NCI-H2171 treated with DMSO at 0.1 percent for 48 hours (cell line): ENCODE measurements around the gene BTBD9.

Experiments
- DNase-seq: peaks from one replicate; lab custom pipeline; 2025; lab: John Stamatoyannopoulos, UW

BTBD9 gene

DNA sequence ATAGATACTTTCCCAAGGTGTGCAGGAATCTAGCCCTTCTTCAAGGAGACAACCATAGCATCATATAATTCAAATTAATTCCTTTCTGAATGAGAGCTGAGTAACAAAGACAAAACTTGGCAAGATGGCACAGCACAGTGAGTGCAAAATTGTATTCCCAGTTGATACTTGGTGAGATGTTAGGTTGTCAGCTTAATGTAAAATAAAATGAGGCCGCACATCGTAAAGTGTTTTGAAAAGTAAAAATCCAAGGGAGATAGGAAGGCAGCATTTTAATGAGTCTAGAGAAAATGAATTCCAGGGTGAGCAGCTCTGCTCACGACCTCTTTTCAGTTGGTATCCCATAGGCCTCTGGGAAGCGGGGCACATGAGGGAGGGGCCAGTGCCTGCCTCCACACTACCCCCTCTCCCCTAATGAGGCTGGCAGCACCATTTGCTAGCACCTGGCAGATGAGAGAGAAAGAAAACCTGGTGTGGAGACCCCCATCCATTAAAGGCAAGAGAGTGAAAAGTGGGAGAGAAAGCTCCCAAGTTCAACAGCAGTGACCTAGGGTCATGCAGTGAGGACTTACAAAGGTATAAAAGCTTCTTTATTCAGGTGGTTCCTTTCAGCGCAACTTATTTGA, 158.4 kb downstream of the BTBD9 start:
- no peak for DNase-seq

DNA sequence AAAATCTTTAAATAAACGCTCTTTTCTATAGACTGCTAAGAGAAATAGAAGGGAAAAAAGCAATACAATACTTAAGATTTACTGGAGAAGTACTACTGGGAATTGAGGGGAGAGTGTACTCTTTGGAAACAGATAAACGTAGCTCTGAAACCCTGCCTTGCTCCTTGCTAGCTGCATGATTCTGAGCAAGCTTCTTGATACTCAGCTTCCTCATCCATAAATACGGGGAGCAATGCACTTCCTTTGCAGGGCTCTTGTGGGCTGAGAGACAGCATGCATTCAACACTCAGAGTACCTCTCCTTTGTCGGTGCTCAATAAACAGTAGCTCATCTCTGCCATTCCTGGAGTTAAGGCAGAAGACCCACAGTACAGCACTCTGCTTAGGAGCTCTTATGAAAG, 159.7 kb downstream of the BTBD9 start:
- DNase-seq, result no peak

DNA sequence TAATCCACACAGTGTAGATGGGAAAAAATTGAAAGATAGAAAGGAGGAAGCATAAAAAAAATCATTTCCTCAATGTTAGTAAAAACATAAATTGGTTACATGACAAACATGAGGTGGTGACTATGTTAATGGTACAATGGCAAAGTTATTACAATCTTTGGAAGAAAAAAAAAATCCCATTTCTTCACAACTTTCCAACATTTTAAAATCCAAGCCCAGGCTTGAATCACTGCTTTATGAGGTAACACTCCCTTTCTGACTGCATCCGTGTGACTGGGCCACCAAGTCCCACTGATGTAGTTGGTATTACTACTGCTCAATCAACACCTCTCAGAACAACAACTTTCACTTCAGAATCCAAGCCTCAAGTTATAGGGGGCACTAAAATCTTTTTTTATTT, 160.4 kb downstream of the BTBD9 start:
- DNase-seq, result no peak

DNA sequence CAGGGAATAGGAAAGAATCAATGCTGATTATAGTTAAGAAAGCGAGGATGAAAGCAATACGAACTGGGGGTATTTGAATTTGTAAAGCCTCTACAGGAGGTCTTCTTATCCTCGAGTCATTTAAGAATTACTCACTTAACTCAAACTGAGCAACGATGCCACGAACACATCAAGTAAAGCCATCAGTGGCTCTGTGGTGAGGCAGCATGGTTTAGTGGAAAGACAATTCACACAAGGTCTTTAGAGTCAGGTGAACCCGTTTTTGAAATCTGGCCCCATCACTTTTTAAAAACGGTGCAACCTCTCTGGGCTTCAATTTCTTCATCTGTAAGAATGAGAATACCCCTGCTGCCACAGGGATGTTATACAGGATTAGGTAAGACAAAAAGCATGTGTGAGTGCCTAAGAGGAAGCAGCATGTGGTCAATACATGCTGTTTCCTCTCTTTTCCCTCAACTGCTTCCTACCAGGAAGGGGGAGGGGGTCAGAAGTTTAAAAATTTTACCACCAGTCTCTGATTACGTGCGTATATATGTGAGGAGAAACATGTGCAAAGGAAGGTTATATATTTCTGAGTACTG, 162.0 kb downstream of the BTBD9 start:
- no peak for DNase-seq

DNA sequence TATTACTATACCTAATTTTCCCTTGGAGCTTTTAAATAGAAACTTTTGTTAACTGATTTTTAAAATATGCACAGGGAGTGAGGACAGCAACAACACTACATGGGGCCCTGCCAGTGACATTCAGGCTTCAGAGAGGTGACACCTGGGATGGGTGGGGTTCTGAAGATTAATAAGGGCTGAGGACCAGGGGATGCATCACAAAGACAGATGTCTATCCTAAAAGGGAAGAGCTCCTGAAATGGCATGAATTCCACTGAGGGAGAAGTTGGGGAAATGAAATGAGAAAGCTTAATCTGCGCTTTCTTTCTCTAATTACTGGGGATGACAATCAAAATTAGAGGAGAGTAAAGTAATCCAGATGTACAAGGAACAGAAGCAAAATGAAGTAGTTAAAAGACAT, 162.8 kb downstream of the BTBD9 start:
- peak; percentile 47 for DNase-seq

DNA sequence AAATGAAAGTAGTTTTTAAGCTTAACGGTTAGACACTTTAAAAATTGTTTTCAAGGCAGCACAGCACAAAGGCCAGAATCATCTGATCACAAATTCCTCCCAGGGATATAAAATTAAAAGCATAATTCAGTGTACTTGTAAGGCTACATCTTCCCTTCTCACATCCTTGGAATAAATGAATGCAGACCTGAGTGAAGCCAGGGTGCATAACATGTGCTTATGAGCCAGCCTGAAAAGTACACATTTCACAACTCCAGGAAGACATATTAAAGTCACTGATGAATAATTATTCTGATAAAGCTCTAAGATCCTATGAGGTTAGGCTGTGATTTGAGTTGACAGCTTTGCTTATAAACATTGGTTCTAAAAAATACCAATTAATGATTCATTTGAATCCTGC, 163.6 kb downstream of the BTBD9 start:
- no peak for DNase-seq

DNA sequence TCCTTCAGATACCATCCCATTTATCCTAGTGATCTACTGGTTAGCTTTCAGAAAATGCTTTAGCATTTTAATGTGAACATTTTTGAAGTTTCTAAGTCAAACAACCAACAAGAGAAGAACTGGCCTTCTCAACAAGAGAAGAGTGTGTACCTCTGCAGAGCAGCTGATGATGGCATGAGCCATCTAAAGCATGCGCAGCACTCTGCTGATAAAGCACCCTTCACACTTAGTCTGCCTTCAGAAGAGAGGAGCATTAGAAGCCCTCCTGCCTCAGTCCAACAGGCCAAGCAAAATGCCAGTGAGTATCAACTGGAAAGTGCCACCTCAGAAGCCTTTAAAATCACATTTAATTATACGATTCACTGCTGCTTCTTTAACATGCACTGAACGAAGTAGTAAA, 169.2 kb downstream of the BTBD9 start:
- no peak for DNase-seq

DNA sequence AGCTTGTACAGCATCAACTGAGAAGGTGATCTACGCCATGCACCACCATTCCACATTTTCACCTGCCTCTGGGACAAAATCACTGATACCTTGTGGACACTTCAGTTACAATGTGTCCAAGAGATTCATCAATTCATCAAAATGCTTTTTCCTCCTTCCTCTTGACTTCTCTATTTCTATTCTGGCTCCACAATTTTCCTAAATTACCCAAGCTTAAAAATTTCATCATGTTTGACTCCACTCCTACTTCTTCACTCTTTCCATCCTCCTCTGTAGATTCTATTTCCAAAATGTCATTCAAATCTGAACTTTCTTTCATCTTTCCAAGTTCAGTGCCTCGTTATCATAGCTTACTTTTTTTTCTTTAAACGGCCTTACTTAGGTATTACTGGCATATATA, 172.2 kb downstream of the BTBD9 start:
- no peak for DNase-seq

DNA sequence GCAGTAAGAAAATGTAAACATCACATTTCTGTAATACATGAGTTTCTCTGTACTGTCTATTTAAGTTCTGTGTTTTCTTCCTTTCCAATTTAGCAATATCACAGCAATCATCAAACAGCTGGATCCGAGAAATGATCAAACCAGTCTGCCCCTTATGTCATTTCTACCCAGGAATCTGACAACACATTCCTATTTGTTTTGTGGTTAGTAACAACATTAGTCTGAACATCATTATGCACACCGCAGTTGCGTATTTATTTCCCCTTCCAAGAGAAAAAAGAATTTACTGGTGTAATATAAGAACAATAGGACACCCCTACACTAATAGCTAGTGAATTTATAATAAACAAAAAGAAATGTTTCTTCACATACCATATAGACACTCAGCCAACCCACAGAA, 179.5 kb downstream of the BTBD9 start:
- no peak for DNase-seq

DNA sequence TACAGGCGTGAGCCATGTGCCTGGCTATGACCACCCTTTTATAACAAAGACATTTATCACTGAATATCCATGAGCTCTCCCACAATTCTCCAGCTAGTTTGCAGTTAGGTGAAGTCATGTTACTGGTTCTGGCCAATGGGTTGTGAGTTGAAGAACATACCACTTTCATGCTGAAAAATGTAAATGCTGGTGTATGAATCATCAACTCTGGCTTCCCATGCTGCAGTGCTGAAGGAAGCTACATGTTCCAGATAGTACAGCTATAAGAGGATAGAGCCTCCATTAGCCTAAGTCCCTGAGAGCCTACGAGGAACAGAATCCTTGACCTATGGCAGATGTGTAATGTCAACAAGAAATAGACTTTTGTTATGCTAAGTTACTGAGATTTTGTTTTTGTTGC, 180.4 kb downstream of the BTBD9 start:
- no peak for DNase-seq

DNA sequence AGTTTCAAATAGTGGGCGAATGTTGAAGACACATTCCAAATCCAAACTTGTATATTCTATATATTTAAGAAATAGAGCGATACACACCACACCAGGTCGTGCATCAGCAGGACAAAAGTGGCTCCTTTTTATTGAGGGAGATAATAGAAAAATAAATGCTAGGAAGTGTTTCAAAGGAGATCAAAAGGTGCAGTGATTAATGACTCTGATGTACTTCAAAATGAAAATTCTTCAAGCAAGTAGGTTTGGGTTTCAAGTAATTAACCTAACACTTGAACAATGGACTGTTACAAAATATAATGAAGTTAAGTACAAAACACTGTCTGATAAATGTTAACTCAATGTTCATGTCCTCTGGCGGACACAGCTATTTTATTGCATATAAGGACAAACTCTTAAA, 185.9 kb downstream of the BTBD9 start:
- no peak for DNase-seq

DNA sequence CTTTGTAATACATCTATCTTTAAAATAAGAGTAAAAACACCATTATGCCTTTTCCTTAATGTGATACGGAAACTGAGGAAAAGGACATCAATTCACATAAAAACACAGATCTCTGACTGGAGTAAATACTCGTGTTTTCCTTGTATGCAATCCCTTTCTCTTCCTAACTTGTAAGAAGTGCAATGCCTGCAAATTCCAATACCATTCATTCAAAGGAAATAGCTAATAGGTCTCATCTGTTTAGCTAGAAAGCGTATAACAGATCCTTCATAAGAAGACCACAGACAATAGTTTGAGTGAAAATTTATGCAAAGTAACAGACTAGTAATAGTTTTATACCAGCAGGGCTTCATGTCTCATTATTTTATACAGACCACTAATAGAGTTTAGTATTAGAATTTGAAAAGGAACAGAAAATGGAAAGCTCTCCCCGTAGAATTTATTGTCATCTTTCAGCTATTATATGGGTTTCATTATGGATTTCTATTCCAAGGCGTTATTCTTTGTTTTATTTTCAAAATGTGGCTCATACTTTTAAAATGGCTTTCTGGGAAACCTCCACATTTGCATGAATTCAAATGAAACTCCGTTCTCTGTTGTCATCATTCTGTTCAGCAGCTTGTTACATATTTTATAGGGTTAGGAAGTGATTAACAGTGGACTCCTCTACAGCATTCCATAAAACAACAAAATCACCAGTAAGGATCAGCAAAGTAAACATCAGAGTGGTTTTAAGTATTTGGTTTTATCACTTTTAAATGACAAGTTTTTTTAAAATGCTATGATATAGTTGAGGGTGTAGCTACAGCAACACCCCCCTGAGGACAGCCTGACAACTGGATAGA, 186.7 kb downstream of the BTBD9 start:
- DNase-seq, result no peak

DNA sequence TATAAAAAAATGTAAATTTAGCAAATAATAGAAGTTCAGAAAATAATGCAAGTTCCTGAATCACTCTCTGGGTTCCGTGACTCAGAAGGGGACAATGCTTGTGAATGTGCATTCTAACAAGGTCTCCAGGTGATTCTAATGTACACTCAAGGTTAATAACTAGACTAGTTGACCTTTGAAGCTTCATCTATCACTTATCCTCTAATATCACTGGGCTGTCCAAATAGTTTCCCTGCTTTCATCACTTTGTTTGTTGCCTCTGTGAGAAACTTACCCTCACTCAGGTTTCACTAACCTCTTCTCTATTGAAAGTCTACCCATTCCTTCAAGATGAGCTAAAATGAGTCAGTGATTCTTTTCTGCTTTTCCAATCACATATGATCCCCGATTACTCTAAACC, 189.0 kb downstream of the BTBD9 start:
- no peak for DNase-seq

DNA sequence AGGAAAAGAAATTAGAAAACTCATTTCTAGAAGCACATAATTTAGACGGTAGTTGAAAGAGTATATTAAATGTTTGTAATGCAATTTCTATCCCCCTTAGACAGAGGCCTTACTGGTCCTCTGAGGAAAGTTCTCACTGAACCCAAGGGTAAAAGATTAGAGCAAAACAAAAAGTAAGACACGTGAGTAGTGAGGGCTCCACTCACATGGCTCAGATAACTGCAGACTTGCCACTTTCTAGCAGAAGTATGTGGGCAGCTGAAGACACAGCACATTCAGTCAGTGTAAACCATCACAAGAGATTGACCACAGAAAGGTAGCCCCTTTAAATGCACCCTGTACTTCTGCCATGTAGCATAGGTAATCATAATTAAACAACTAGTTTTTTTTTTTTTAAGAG, 193.8 kb downstream of the BTBD9 start:
- no peak for DNase-seq

DNA sequence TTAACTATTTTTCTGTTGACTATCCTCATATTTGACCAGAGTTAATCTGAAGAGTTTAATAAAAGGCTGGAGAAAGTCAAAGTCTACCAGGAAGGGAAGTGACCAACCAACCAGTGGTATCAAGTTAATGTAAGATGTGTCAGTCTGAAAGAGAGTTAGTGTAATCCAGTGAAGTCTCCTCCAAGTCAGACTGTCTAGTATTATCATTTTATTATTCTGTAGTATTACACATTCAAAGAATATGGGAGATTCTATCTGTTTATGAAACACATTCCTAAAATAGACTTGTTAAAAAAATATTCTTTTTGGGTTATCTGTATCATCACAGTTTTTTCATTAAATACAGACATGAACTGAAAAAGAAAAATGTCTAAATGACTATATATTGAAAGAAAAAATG, 194.4 kb downstream of the BTBD9 start:
- DNase-seq, result no peak

DNA sequence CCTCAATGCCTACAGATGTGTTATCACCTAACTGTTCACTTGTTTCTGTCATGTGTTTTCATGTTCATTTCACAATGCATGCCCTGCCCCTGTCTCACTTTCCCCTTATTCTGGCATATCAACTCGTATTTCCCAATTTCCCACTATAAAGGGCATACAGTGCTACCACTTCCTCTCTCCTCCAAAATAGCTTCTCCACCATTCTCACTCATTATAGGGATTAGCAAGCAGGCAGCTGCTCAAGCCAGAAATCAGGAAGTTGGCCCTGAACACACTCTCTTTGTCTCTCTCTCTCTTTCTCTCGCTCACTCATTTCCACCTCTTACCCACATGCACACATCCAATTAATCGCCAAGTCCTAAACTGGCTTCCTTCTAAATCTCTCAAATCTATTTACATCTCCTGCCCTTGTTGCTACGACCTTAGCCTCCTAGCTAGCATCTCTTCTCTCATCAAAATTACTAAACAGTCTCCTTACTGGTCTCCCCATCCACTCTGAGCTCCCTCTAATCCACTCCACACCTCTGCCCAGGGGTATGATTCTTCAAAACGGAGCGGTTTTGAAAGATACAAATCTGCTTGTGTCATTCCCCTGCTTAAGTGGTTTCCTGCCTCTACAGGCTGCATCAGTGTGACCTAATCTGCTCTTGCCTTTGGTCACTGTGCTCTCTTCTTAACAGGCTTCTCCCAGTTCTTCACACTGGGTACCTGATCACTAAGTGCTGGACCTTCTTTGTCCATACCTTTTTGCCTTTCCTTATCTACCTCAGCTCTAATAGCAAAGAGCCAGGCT, 196.2 kb downstream of the BTBD9 start:
- DNase-seq, result no peak

DNA sequence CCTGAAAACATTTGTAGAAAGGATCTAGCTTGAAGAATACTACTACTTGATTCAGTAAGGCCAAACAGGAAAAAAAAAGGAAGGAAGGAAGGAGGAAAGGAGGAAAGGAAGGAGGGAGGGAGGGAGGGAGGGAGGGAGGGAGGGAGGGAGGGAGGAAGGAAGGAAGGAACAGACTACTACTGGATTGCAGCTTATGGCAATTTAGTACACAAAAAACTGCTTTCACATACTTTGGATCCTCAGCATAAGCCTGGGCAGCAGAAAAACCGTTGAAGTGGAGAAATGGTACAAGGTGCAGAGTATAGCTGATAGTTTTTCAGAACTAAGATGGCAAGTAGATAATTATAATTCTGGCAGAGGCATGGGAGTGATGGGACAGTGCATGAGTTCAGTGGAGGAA, 201.6 kb downstream of the BTBD9 start:
- no peak for DNase-seq

DNA sequence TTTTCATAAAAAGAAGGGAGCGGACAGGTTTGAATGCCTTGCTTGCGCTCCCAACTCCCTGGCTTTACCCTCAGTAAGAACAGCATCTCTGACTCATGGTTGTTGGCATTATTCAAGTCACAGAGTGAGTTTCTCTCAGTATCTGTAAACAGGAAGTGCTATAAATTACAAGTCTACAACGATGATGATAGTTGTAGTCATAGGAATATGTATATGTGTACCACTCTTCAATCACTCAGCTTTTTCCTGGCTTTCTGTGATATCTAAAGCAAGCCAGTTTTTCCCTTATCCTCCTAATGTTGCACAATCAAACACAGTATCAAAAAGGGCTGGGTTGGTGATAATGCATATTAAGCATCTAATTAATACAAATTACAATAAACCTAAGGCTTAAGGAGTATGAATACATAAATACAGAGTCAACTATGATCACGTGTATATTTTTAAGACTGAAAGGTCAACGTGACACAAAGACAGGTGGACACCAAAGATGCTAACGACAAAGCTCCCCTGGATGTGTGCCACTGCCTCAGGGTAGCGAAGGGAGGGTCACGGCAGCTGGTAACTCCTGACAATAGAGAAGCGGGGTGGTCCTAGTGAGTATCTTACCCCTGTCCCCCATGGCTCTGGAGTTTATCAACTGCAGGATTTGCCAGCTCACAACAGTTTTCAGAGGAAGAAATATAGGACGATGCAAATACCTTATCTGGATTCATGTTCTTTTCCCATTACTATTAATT, 202.8 kb downstream of the BTBD9 start:
- no peak for DNase-seq

DNA sequence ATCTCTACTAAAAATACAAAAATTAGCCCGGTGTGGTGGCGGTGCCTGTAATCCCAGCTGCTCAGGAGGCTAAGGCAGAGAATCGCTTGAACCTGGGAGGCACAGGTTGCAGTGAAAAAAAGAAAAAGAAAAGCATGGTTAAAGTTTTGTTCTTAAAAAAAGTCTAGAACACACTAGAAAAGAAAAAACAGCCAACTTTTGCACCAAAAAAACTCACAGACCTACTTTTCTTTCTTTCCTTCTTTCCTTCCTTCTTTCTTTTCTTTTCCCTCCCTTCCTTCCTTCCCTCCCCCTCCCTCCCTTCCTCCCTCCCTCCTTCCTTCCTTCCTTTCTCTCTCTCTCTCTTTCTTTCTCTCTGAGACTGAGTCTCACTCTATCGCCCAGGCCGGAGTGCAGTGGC, 204.4 kb downstream of the BTBD9 start:
- DNase-seq, result no peak

DNA sequence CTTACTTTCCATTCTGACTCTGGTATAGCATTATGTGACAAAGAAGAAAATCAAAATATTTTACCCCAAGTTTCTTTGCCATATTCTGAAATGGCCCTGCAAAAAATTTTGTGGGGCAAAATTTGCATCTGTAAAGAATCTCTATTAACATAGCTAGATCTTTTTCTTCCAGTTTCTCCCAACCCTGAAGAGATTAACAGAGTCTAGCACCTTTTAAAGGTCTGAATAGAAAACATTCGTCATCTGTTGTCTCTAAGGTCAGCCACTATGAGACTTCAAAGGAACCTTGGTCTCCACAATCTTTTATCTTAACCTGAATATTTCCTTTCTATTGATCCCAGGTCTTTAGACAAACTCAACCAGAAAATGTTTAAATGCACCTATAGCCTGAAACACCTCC, 205.7 kb downstream of the BTBD9 start:
- no peak for DNase-seq

DNA sequence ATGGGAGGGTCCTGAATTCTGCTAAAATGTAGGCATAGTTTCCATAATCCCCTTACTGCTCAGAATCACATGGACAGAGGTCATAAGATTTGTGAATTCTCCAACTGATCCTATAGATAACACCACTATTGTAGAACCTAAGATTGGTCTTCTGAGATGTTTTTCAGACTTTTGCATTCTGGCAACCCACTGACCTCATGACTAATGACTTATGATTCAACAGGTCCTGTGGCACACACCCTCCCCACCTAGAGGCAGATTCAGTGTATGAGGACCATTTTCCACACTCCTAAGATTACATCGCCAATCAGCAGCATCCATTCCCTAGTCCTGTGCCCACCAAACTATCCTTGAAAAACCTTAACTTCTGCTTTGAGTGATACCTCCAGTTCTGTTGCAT, 207.2 kb downstream of the BTBD9 start:
- no peak for DNase-seq

DNA sequence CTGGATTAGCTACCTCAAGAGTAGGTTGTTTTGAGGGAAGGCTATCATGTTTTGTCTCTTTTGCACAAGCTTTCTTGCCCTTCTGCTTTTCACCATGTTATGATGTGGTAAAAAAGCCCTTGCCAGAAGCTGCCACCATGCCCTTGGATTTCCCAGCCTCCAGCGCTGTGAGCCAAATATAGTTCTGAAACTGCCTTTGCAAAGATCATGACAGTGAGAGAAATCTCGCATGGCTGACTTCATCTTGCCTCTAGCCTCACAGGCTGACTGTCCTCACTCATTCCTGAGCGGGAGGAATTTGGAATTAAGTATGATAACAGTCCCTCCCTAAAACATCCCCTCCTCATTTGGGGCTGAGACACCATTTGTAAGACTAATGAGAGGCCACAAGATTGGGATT, 207.7 kb downstream of the BTBD9 start:
- DNase-seq, result no peak
